PFSK-1 (cell line): Measurements from ENCODE around the gene TLR2.

Source experiments
- FOXP2 ChIP-seq: optimal IDR thresholded peaks from 2 replicates; pipeline ENCODE3; 2011; ENCODE audit warnings: borderline replicate concordance, control low read depth, inconsistent platforms; ENCODE audit not compliant: insufficient read depth; ENCODE audit errors: extremely low read length, extremely low read depth
- POLR2AphosphoS5 ChIP-seq: IDR thresholded peaks from 2 replicates; pipeline ENCODE4 v1.6.1; 2012; ENCODE audit warnings: low read depth, mild to moderate bottlenecking, control low read depth, low read length, moderate library complexity
- REST ChIP-seq, 2 experiments: IDR thresholded peaks; 2 replicates each; pipeline versions ENCODE4 v1.6.1 to v1.8.0; 2011 to 2012; ENCODE audit warnings: low read depth in 2 of 2, low read length in 2 of 2, control low read depth in 1 of 2, inconsistent platforms in 1 of 2, mild to moderate bottlenecking in 1 of 2, moderate library complexity in 1 of 2; ENCODE audit not compliant: insufficient read depth in 1 of 2
- SIN3A ChIP-seq: IDR thresholded peaks from 2 replicates; pipeline ENCODE4 v1.6.1; 2012; ENCODE audit warnings: mild to moderate bottlenecking, low read length, moderate library complexity, borderline replicate concordance; ENCODE audit not compliant: insufficient read depth
- TAF1 ChIP-seq: IDR thresholded peaks from 2 replicates; pipeline ENCODE4 v1.6.1; 2012; ENCODE audit warnings: low read length, control low read depth, borderline replicate concordance; ENCODE audit not compliant: insufficient read depth

TLR2 gene

GRCh38 chr4:153652051-153652784 lies 31.9 kb upstream of the TLR2 start:
- no peak for TF ChIP-seq SIN3A
- TF ChIP-seq REST (IDR thresholded peaks at IDR 0.05; ENCODE audit: insufficient read depth in 1 of 2, low read depth in 2 of 2, low read length in 2 of 2): no peak
- no peak for TF ChIP-seq FOXP2
- TF ChIP-seq POLR2AphosphoS5: no peak
- no peak for TF ChIP-seq TAF1

DNA sequence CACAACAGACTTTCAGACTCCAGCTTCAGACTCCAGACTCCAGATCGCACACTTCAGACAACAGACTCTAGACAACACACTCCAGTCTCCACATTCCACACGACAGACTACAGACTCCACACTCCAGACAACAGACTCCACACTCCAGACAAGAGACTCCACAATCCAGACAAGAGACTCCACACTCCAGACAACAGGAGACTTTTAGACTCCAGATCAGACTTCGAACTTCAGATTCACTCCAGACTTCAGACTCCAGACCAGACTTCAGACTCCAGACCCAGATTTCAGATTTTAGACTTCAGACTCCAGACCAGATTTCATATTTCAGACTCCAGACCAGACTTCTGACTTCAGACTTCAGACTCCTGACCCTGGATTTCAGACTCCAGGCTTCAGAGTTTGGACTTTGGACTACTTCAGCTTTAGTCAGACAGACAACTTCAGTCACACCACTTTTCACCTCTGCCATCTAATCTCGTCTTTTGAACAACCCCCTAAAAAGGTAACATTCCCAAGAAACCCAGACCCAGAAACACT lies 29.0 kb upstream of the TLR2 start:
- TF ChIP-seq REST (IDR thresholded peaks at IDR 0.05; ENCODE audit: insufficient read depth in 1 of 2, low read depth in 2 of 2, low read length in 2 of 2): no peak
- no peak for TF ChIP-seq POLR2AphosphoS5
- no peak for TF ChIP-seq SIN3A
- no peak for TF ChIP-seq TAF1
- no peak for TF ChIP-seq FOXP2

DNA sequence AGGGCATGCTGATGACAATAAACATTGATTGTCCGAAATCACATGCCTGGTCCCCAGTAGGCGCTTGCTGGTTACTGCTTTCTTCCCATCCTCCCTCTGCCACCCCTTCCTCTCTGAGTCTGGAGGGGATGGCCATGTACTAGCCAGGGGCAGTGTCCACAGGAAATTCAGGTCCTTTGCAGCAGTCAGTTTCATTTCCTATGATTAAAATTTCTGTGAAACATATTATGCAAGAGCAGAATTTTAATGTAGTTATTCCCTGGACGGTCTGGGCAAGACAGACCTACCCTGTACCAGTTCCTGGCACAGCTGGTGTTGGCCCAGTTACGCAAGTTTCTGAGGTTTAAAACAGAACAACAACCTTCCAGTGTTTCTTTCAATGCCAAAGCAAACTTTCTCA lies 28.2 kb upstream of the TLR2 start:
- TF ChIP-seq SIN3A: no peak
- TF ChIP-seq FOXP2: no peak
- TF ChIP-seq TAF1: no peak
- TF ChIP-seq REST (IDR thresholded peaks at IDR 0.05; ENCODE audit: insufficient read depth in 1 of 2, low read depth in 2 of 2, low read length in 2 of 2): no peak
- no peak for TF ChIP-seq POLR2AphosphoS5

DNA sequence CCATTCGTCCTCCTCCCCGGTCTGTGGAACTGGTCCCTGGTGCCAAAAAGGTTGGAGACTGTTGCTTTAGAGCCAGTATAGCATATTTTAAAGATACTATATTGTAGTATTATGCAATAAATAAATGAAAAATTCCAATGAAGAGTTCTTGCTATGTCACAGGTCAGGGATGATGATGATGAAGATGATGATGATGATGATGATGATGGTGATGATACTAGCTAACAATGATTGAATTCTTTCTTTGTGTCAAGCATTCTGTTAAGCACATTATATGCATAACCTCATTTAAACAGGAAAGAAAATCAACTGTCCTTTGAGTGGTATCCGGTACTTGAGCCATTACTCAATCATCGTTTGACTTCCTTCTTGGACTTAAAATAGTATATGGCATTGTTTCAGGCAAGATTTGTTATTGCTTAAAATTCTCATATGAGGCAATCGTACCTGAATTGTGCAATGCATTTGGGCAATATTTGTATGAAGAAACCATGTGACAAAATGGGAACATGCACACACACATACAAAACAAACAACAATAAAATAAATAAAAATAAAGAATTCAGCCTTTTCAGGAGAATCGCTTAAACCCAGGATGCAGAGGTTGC lies 22.8 kb upstream of the TLR2 start:
- TF ChIP-seq REST (IDR thresholded peaks at IDR 0.05; ENCODE audit: insufficient read depth in 1 of 2, low read depth in 2 of 2, low read length in 2 of 2): no peak
- TF ChIP-seq FOXP2: no peak
- TF ChIP-seq TAF1: no peak
- TF ChIP-seq SIN3A: no peak
- no peak for TF ChIP-seq POLR2AphosphoS5
